HCT116 (cell line): ENCODE data around the gene KERA. TPM values are rescaled to one million over a fixed set of nuclear protein-coding genes. Genes with fewer than 3 reads are reported as not detected.

Experiments
- ATAC-seq: fragments of 200-7000 bp; cut with Tn5 transposase; 2 replicates; pipeline ENCODE4 v1.9.1; 2020; ENCODE audit warnings: mild to moderate bottlenecking, moderate library complexity
- BruUV-seq: library from RNA; stranded (reverse); fragments of 400-500 nt; replicated peaks from 2 replicates; lab custom pipeline; 2021; lab: Mats Ljungman, UMichigan
- CTCF ChIA-PET: fragments of 300-600 bp; sonication (Branson Sonifier 250); formaldehyde crosslinking; loops from one replicate; lab custom pipeline; 2021; ENCODE audit warnings: antibody characterized with exemption; lab: Charles Lee
- POLR2A ChIA-PET: fragments of 300-600, 350-600 bp; sonication (Branson Sonifier 250); formaldehyde crosslinking; loops from one replicate; lab custom pipeline; 2021; ENCODE audit warnings: antibody characterized with exemption; lab: Charles Lee
- RAD21 ChIA-PET, 2 experiments: fragments of 300-600 bp; sonication (Branson Sonifier 250); formaldehyde crosslinking; loops; one replicate each; lab custom pipeline; 2023; ENCODE audit warnings: low total read pairs in 2 of 2; ENCODE audit not compliant: uncharacterized antibody in 2 of 2, unreplicated experiment in 2 of 2, low non-redundant PET in 1 of 2; lab: Charles Lee
- DNase-seq: peaks from one replicate; pipeline ENCODE4 v3.0.0-alpha.2; 2010; ENCODE audit warnings: low read depth, low spot score
- H2AFZ ChIP-seq: fragments of 200-600 bp; shearing (Covaris generic), sonication (generic); 2 replicates; pipeline ENCODE4 v1.6.1; 2017; ENCODE audit warnings: low read depth, mixed run types, mixed read lengths, antibody characterized with exemption, low read length; ENCODE audit not compliant: poor library complexity, severe bottlenecking
- H3K27ac ChIP-seq: 2 replicates; pipeline ENCODE4 v1.5.1; 2012; ENCODE audit warnings: low read depth, low read length
- H3K27me3 ChIP-seq: fragments of 200-600 bp; sonication (generic); 2 replicates; pipeline ENCODE4 v1.6.1; 2016; ENCODE audit warnings: mixed run types, low read length, mixed read lengths; ENCODE audit not compliant: insufficient read depth
- H3K36me3 ChIP-seq, 2 experiments: fragments of 200-500 bp in 1 of 2; fragments of 200-600 bp in 1 of 2; sonication (Bioruptor generic) in 1 of 2; sonication (generic) in 1 of 2; 2 replicates each; pipeline versions ENCODE4 v1.5.1 to v1.6.1; 2014 to 2016; ENCODE audit warnings: low read length in 2 of 2, inconsistent platforms in 1 of 2, mixed read lengths in 1 of 2, mixed run types in 1 of 2; ENCODE audit not compliant: insufficient read depth in 2 of 2, control insufficient read depth in 1 of 2
- H3K4me1 ChIP-seq, 2 experiments: fragments of 200-600 bp in 1 of 2; sonication (generic) in 1 of 2; 2 replicates each; pipeline versions ENCODE4 v1.5.1 to v1.6.1; 2012 to 2017; ENCODE audit warnings: low read length in 2 of 2, inconsistent platforms in 1 of 2, mild to moderate bottlenecking in 1 of 2, mixed read lengths in 1 of 2, mixed run types in 1 of 2, moderate library complexity in 1 of 2; ENCODE audit not compliant: insufficient read depth in 2 of 2, control insufficient read depth in 1 of 2
- H3K4me2 ChIP-seq: fragments of 200-600 bp; sonication (generic); 2 replicates; pipeline ENCODE4 v1.6.1; 2017; ENCODE audit warnings: mixed run types, low read length, mixed read lengths
- H3K4me3 ChIP-seq, 2 experiments: fragments of 200-600 bp in 1 of 2; sonication (generic) in 1 of 2; replicated peaks in 1 of 2; 2 replicates each; pipeline ENCODE4 v1.5.1; 2011 to 2016; ENCODE audit warnings: low read length in 2 of 2, control low read depth in 1 of 2, low read depth in 1 of 2, mild to moderate bottlenecking in 1 of 2, mixed read lengths in 1 of 2, mixed run types in 1 of 2
- H3K79me2 ChIP-seq: fragments of 200-600 bp; sonication (generic); 2 replicates; pipeline ENCODE4 v1.6.1; 2017; ENCODE audit warnings: mild to moderate bottlenecking, mixed run types, low read length, moderate library complexity, mixed read lengths; ENCODE audit not compliant: insufficient read depth
- H3K9ac ChIP-seq: fragments of 200-600 bp; sonication (generic); 2 replicates; pipeline ENCODE4 v1.6.1; 2016; ENCODE audit warnings: low read length, mixed read lengths
- H3K9me2 ChIP-seq: fragments of 200-600 bp; sonication (generic), shearing (Covaris generic); 2 replicates; pipeline ENCODE4 v1.6.1; 2017; ENCODE audit warnings: mixed run types, mild to moderate bottlenecking, moderate library complexity; ENCODE audit not compliant: insufficient read depth
- H3K9me3 ChIP-seq, 2 experiments: fragments of 200-500 bp in 1 of 2; fragments of 200-600 bp in 1 of 2; sonication (Bioruptor generic) in 1 of 2; sonication (generic) in 1 of 2; 2 replicates each; pipeline ENCODE4 v1.6.1; 2014 to 2017; ENCODE audit warnings: low read length in 2 of 2, mixed read lengths in 2 of 2, inconsistent platforms in 1 of 2, low read depth in 1 of 2, mild to moderate bottlenecking in 1 of 2, mixed run types in 1 of 2, moderate library complexity in 1 of 2; ENCODE audit not compliant: control insufficient read depth in 1 of 2, insufficient read depth in 1 of 2
- H4K20me1 ChIP-seq: fragments of 200-600 bp; sonication (generic), shearing (Covaris generic); 2 replicates; pipeline ENCODE4 v1.6.1; 2017; ENCODE audit warnings: mixed run types, mild to moderate bottlenecking, moderate library complexity; ENCODE audit not compliant: insufficient read depth
- ATF3 ChIP-seq: IDR thresholded peaks from 2 replicates; pipeline ENCODE4 v1.6.1; 2012
- CBX3 ChIP-seq: IDR thresholded peaks from 2 replicates; pipeline ENCODE4 v1.6.1; 2012; ENCODE audit warnings: low read depth
- CEBPB ChIP-seq: IDR thresholded peaks from 2 replicates; pipeline ENCODE4 v1.6.1; 2012; ENCODE audit warnings: low read depth
- EGR1 ChIP-seq: IDR thresholded peaks from 2 replicates; pipeline ENCODE4 v1.6.1; 2012; ENCODE audit warnings: low read depth
- ELF1 ChIP-seq: IDR thresholded peaks from 2 replicates; pipeline ENCODE4 v1.6.1; 2012; ENCODE audit warnings: low read depth, borderline replicate concordance
- EZH2 ChIP-seq: fragments of 200-600 bp; sonication (generic); IDR thresholded peaks from 2 replicates; pipeline ENCODE4 v1.6.1; 2017; ENCODE audit warnings: antibody characterized with exemption, mixed run types
- FOSL1 ChIP-seq: IDR thresholded peaks from 2 replicates; pipeline ENCODE4 v1.6.1; 2012; ENCODE audit warnings: low read depth
- MAX ChIP-seq: IDR thresholded peaks from 2 replicates; pipeline ENCODE4 v1.6.1; 2012
- POLR2AphosphoS5 ChIP-seq: IDR thresholded peaks from 2 replicates; pipeline ENCODE4 v1.6.1; 2011; ENCODE audit warnings: mild to moderate bottlenecking, low read depth, low read length, moderate library complexity
- RAD21 ChIP-seq: IDR thresholded peaks from 2 replicates; pipeline ENCODE4 v1.6.1; 2012; ENCODE audit warnings: low read depth, mild to moderate bottlenecking
- REST ChIP-seq: IDR thresholded peaks from 2 replicates; pipeline ENCODE4 v1.6.1; 2012; ENCODE audit warnings: low read depth
- SRF ChIP-seq: IDR thresholded peaks from 2 replicates; pipeline ENCODE4 v1.6.1; 2012; ENCODE audit warnings: low read depth
- YY1 ChIP-seq: IDR thresholded peaks from 2 replicates; pipeline ENCODE4 v1.6.1; 2011; ENCODE audit warnings: low read length, low read depth, moderate library complexity, mild to moderate bottlenecking; ENCODE audit not compliant: insufficient replicate concordance; ENCODE audit errors: extremely low read depth
- ZBTB33 ChIP-seq: IDR thresholded peaks from 2 replicates; pipeline ENCODE4 v1.6.1; 2011; ENCODE audit warnings: mild to moderate bottlenecking, low read length, moderate library complexity; ENCODE audit not compliant: insufficient replicate concordance; ENCODE audit errors: extremely low read depth
- ZNF274 ChIP-seq: fragments of 200-500 bp; sonication (Bioruptor generic); IDR thresholded peaks from 2 replicates; pipeline ENCODE4 v1.6.1; 2014; ENCODE audit warnings: mild to moderate bottlenecking, low read depth, low read length, inconsistent platforms
- intact Hi-C: fragments of 100-400 bp; cut with micrococcal nuclease; formaldehyde crosslinking; loops from 2 replicates; pipeline ENCODE4 v1.10.0; 2022
- total RNA-seq: library from RNA; stranded (reverse); gene quantifications from one replicate; pipeline ENCODE4 v1.2.1, GENCODE V29; 2021; ENCODE audit not compliant: unreplicated experiment

KERA gene
- total RNA-seq, 1 experiment from 2014 or later = not detected

- no peaks in the 10 kb centered on the region for H3K4me1 ChIP-seq
- H3K9me2 ChIP-seq = 0 out of 2 replicates have a peak, but pooled peaks cover 3% of the 10 kb centered on the region
- no peaks in the 10 kb centered on the region for H3K79me2 ChIP-seq
- no TSS peak for BruUV-seq
- RAD21 ChIA-PET = no interaction called here
- H3K36me3 ChIP-seq = no peaks in the 10 kb centered on the region
- H3K9me3 ChIP-seq = no peaks in the 10 kb centered on the region
- CTCF ChIA-PET = no interaction called here
- no peaks in the 10 kb centered on the region for H3K27me3 ChIP-seq
- TF ChIP-seq ATF3 (no peak), ZBTB33 (no peak), MAX (no peak), ZNF274 (no peak), ELF1 (no peak), EZH2 (no peak), RAD21 (no peak), CEBPB (no peak), YY1 (no peak), REST (no peak), POLR2AphosphoS5 (no peak), CBX3 (no peak), SRF (no peak), FOSL1 (no peak), EGR1 (no peak)
- no peak overlapping the region for H3K27ac ChIP-seq
- no peaks in the 10 kb centered on the region for H4K20me1 ChIP-seq
- H3K4me2 ChIP-seq = no peak overlapping the region
- ATAC-seq (no peak), DNase-seq (no peak)
- POLR2A ChIA-PET = no interaction called here
- H3K9ac ChIP-seq = no peak overlapping the region
- no peak overlapping the region for H3K4me3 ChIP-seq
- H2AFZ ChIP-seq = no peak overlapping the region
- intact Hi-C loops = no loop called here
Measured at GRCh38 chr12:91056488-91056887, 1.3 kb downstream of the KERA start.
